ENCODE measurements around the gene PGPEP1. TPM values are rescaled to one million over a fixed set of nuclear protein-coding genes. Genes with fewer than 3 reads are reported as not detected.

PGPEP1 gene
- total RNA-seq, 4 donors from 2014 or later: 0.83 to 10.1 (median 5.3) TPM

GRCh38 chr19:18298601-18299000, 41.8 kb upstream of the PGPEP1 start:
- no peaks in the 10 kb centered on the region for H3K27me3 ChIP-seq
- no peak for DNase-seq
- 60 to 64% methylated on average over 5 to 6 of the region's 6 CpGs for WGBS, 2 donors
- H3K36me3 ChIP-seq: no peaks in the 10 kb centered on the region
- H3K4me1 ChIP-seq: peaks cover 17 to 40% (median 24%) of the 10 kb centered on the region in 3 donors
- intact Hi-C loops (cut with DNase I): no loop called here
- no peaks in the 10 kb centered on the region for H3K9me3 ChIP-seq
- no peak overlapping the region for H3K4me3 ChIP-seq
- peak overlapping the region in 1 of 4 donors; percentile 38 for H3K27ac ChIP-seq
- no peak for TF ChIP-seq CTCF (IDR thresholded peaks at IDR 0.05)
- no peak for TF ChIP-seq POLR2A (IDR thresholded peaks at IDR 0.05)

- intact Hi-C loops (cut with DNase I): no loop called here
- TF ChIP-seq CTCF (IDR thresholded peaks at IDR 0.05) (no peak), POLR2A (IDR thresholded peaks at IDR 0.05) (no peak)
- Histone ChIP-seq H3K9me3 (no peaks in the 10 kb centered on the region), H3K4me1 (peaks cover 22 to 43% (median 31%) of the 10 kb centered on the region in 3 donors), H3K27me3 (no peaks in the 10 kb centered on the region), H3K4me3 (no peak overlapping the region), H3K27ac (no peak overlapping the region), H3K36me3 (no peaks in the 10 kb centered on the region)
- no peak for DNase-seq
- 80 to 93% methylated on average over 6 to 9 of the region's 9 CpGs for WGBS, 2 donors
Observed at GRCh38 chr19:18299654-18300053, 40.7 kb upstream of the PGPEP1 start.

GRCh38 chr19:18300930-18301717, 39.3 kb upstream of the PGPEP1 start:
- TF ChIP-seq CTCF (IDR thresholded peaks at IDR 0.05): no peak
- TF ChIP-seq POLR2A (IDR thresholded peaks at IDR 0.05): no peak
- no peak for DNase-seq
- H3K4me1 ChIP-seq: peaks cover 37 to 58% (median 46%) of the 10 kb centered on the region in 3 donors
- H3K4me3 ChIP-seq: no peak overlapping the region
- no peaks in the 10 kb centered on the region for H3K36me3 ChIP-seq
- 29 to 38% methylated on average over 10 to 14 of the region's 18 CpGs for WGBS, 2 donors
- intact Hi-C loops (cut with DNase I): no loop called here
- no peaks in the 10 kb centered on the region for H3K27me3 ChIP-seq
- H3K9me3 ChIP-seq: no peaks in the 10 kb centered on the region
- H3K27ac ChIP-seq: peak overlapping the region; percentile 64 to 94 (median 72)

DNA sequence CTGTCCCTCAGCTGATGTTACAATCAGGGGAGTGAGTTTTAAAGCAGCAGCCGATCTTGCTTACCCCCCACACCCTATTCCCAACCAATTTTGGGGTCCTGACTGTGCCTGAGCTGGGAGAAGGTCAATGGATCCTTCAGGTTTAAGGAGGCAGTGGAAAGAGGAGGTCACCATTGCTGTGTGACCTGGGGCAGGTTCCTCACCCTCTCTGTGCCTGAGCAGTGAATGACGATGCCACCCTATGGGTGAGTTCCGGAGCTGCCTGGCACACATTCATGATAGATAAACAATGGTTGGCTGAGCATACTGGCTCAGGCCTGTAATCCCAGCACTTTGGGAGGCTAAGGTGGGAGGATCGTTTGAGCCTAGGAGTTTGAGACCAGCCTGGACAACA, 38.7 kb upstream of the PGPEP1 start:
- H3K4me1 ChIP-seq: peaks cover 43 to 64% (median 52%) of the 10 kb centered on the region in 3 donors
- no peaks in the 10 kb centered on the region for H3K9me3 ChIP-seq
- 42 to 82% methylated on average over 2 to 4 of the region's 4 CpGs for WGBS, 2 donors
- no peak for DNase-seq
- intact Hi-C loops (cut with DNase I): no loop called here
- peak overlapping the region; percentile 42 to 94 (median 72) for H3K27ac ChIP-seq
- no peak overlapping the region for H3K4me3 ChIP-seq
- no peaks in the 10 kb centered on the region for H3K27me3 ChIP-seq
- H3K36me3 ChIP-seq: no peaks in the 10 kb centered on the region
- TF ChIP-seq CTCF (IDR thresholded peaks at IDR 0.05): peak in 1 of 6 experiments; percentile 16
- no peak for TF ChIP-seq POLR2A (IDR thresholded peaks at IDR 0.05)

DNA sequence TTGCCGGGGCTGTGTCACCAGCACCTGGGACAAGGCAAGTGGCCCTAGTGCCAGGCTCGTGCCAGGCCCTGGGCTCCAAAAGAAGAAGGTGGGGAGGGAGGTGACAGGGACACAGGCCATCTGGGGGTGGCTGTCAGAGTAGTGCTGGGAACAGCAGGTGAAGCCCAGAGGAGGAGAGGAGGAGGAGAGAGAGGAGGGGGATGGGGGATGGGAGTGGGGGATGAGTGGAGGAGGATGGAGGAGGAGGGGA, 36.3 kb upstream of the PGPEP1 start:
- peaks cover 1 to 20% (median 2%) of the 10 kb centered on the region in 3 donors for H3K36me3 ChIP-seq
- peak overlapping the region; percentile 92 to 97 (median 94) for H3K27ac ChIP-seq
- TF ChIP-seq CTCF (IDR thresholded peaks at IDR 0.05) (no peak), POLR2A (IDR thresholded peaks at IDR 0.05) (no peak)
- H3K4me1 ChIP-seq: peaks cover 54 to 83% (median 69%) of the 10 kb centered on the region in 3 donors
- no peaks in the 10 kb centered on the region for H3K9me3 ChIP-seq
- intact Hi-C loops (cut with DNase I): no loop called here
- H3K4me3 ChIP-seq: peak overlapping the region; percentile 18 to 64 (median 42)
- WGBS, 2 donors: 13% methylated on average over 2 of the region's 2 CpGs; no CpG with 5 or more reads in 1 of the 2 donors
- no peaks in the 10 kb centered on the region for H3K27me3 ChIP-seq
- DNase-seq: no peak

Measured in esophagus squamous epithelium (tissue), 5 donors.